ENCODE results near the gene MERTK. TPM values are rescaled to one million over a fixed set of nuclear protein-coding genes. Genes with fewer than 3 reads are reported as not detected.

Gene MERTK
- total RNA-seq, 5 donors from 2014 or later (not counting 1 experiment from before 2014, with no cell fraction given), result 0.12 to 0.73 (median 0.33) TPM

DNA sequence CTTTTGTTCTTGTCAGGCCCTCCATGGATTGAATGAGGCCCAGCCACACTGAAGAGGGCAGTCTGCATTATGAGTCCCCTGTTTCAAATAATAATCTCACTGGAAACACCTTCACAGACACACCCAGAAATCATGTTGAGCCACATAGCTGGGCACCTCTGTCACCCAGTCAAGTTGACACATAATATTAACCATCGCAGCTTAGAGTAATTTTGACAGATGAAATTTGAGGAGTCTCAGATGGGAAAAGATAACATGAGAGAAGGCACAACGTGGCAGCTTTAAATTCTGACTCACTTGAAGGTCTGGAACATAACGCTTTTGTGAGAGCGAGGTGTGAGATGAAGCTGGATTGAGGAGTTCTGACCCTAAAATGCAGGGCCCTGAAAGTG, 85.8 kb downstream of the MERTK start:
- Mint-ChIP-seq H3K27ac (no peak overlapping the region), H3K36me3 (no peaks in the 10 kb centered on the region), H3K4me1 (peaks cover 0 to 10% (median 2%) of the 10 kb centered on the region in 3 donors), H3K9me3 (no peaks in the 10 kb centered on the region), H3K4me3 (no peak overlapping the region), H3K27me3 (peaks cover 0 to 5% of the 10 kb centered on the region in 2 donors)
- Histone ChIP-seq H3K4me1 (ENCODE audit: control insufficient read depth in 1 of 2, extremely low read depth in 1 of 2, insufficient read depth in 2 of 2, low read length in 2 of 2) (no peaks in the 10 kb centered on the region), H3K27ac (ENCODE audit: low read length) (no peak overlapping the region), H3K27me3 (replicated peaks in 1 of 2; ENCODE audit: control insufficient read depth in 2 of 2, extremely low read depth in 1 of 2, insufficient read depth in 2 of 2, low read length in 1 of 2) (peaks cover 0 to 7% of the 10 kb centered on the region in 2 experiments), H3K4me3 (ENCODE audit: control insufficient read depth in 1 of 2, extremely low read depth in 1 of 2, low read length in 1 of 2) (no peak overlapping the region), H3K36me3 (ENCODE audit: control insufficient read depth in 2 of 2, extremely low read depth in 1 of 2, insufficient read depth in 1 of 2, low read length in 1 of 2) (no peaks in the 10 kb centered on the region), H3K9me3 (no peaks in the 10 kb centered on the region)
- ChIA-PET CTCF (no interaction called here), POLR2A (no interaction called here)
- DNase-seq (no peak), ATAC-seq (replicated peaks in 1 of 4) (no peak)
- WGBS (ENCODE audit: insufficient coverage), result 89% methylated on average over 4 of the region's 4 CpGs

DNA sequence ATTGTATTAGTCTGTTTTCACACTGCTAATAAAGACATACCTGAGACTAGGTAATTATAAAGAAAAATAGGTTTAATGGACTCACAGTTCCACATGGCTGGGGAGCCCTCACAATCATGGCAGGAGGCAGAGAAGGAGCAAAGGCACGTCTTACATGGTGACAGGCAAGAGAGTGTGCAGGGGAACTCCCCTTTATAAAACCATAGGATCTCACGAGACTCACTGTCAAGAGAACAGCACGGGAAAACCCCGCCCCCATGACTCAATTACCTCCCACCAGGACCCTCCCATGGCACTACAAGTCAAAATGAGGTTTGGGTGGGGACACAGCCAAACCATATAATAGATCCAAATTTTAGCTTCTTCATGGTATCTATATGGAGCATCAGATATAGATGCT, 87.1 kb downstream of the MERTK start:
- ATAC-seq (replicated peaks in 1 of 4) (no peak), DNase-seq (no peak)
- Histone ChIP-seq H3K9me3 (no peaks in the 10 kb centered on the region), H3K27me3 (replicated peaks in 1 of 2; ENCODE audit: control insufficient read depth in 2 of 2, extremely low read depth in 1 of 2, insufficient read depth in 2 of 2, low read length in 1 of 2) (peaks cover 0 to 7% of the 10 kb centered on the region in 2 experiments), H3K36me3 (ENCODE audit: control insufficient read depth in 2 of 2, extremely low read depth in 1 of 2, insufficient read depth in 1 of 2, low read length in 1 of 2) (no peaks in the 10 kb centered on the region), H3K4me1 (ENCODE audit: control insufficient read depth in 1 of 2, extremely low read depth in 1 of 2, insufficient read depth in 2 of 2, low read length in 2 of 2) (no peaks in the 10 kb centered on the region), H3K4me3 (ENCODE audit: control insufficient read depth in 1 of 2, extremely low read depth in 1 of 2, low read length in 1 of 2) (no peak overlapping the region), H3K27ac (ENCODE audit: low read length) (no peak overlapping the region)
- no peak overlapping the region for H3K27ac Mint-ChIP-seq
- peaks cover 0 to 5% of the 10 kb centered on the region in 2 donors for H3K27me3 Mint-ChIP-seq
- H3K4me3 Mint-ChIP-seq, result no peak overlapping the region
- ChIA-PET POLR2A (no interaction called here), CTCF (no interaction called here)
- H3K9me3 Mint-ChIP-seq, result no peaks in the 10 kb centered on the region
- peaks cover 0 to 10% (median 2%) of the 10 kb centered on the region in 3 donors for H3K4me1 Mint-ChIP-seq
- no CpG with 5 or more reads among the region's 4 CpGs for WGBS (ENCODE audit: insufficient coverage)
- H3K36me3 Mint-ChIP-seq, result no peaks in the 10 kb centered on the region

DNA sequence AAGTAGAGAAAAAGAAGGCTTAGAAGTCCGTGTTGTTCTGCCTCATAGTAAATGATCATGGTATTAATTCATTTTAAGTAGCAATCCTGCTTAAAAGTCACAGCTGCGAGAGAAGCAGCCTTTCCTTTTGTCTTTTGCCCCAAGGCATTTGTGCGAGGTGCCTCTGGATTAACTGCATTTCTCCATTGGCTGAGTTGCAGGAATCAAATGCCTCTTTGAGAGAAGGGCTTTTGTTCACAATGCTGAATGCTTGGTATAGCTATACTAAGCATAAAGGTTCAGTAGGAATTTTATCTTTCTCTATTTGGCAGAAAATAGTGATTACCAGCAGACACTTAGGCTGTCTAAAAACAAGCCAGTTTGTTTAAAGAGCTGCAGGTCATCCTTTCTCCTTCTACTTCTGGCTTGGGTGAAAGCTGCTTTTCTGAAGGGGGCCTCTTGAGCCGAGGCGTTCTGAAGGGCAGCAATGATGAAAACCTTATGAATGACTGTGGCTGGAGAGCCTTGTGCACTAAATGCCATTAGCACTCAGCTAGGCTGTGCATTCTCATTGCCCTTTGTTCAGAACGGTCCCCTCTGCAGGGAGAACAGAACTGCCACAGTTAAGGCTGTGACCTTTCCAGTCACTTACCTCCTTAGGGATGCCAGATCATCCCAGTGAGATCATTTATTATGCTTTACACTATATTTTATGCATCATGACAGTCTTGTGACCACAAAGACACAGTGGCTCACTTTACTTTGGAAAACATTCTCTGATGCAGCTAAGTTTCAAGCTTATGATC, 87.9 kb downstream of the MERTK start:
- CTCF ChIA-PET, result no interaction called here
- Histone ChIP-seq H3K9me3 (no peaks in the 10 kb centered on the region), H3K27me3 (replicated peaks in 1 of 2; ENCODE audit: control insufficient read depth in 2 of 2, extremely low read depth in 1 of 2, insufficient read depth in 2 of 2, low read length in 1 of 2) (peaks cover 0 to 7% of the 10 kb centered on the region in 2 experiments), H3K27ac (ENCODE audit: low read length) (no peak overlapping the region), H3K4me1 (ENCODE audit: control insufficient read depth in 1 of 2, extremely low read depth in 1 of 2, insufficient read depth in 2 of 2, low read length in 2 of 2) (no peaks in the 10 kb centered on the region), H3K36me3 (ENCODE audit: control insufficient read depth in 2 of 2, extremely low read depth in 1 of 2, insufficient read depth in 1 of 2, low read length in 1 of 2) (no peaks in the 10 kb centered on the region), H3K4me3 (ENCODE audit: control insufficient read depth in 1 of 2, extremely low read depth in 1 of 2, low read length in 1 of 2) (no peak overlapping the region)
- Mint-ChIP-seq H3K4me1 (peaks cover 0 to 10% (median 2%) of the 10 kb centered on the region in 3 donors), H3K36me3 (no peaks in the 10 kb centered on the region), H3K4me3 (no peak overlapping the region), H3K27me3 (peaks cover 0 to 5% of the 10 kb centered on the region in 2 donors), H3K9me3 (no peaks in the 10 kb centered on the region), H3K27ac (no peak overlapping the region)
- POLR2A ChIA-PET, result no interaction called here
- 70% methylated on average over 5 of the region's 6 CpGs for WGBS (ENCODE audit: insufficient coverage)
- ATAC-seq (replicated peaks in 1 of 4) (no peak), DNase-seq (no peak)

DNA sequence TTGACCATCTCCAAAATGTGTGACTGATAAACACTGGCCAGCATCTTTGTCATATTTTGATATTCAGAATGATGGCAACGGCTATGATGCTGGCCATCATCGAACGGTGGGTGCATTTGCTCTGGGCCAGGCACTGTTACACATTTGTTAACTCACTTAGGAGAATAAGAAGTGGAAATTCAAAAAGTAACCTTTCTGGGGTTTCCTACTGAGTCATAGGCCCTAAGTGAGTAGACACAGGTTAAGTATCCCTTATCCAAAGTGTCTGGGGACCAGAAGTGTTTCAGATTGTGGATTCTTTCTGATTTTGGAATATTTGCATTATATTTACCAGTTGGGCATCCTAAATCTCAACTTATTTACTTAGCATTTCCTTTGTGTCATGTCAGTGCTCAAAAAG, 92.0 kb downstream of the MERTK start:
- Histone ChIP-seq H3K4me3 (ENCODE audit: control insufficient read depth in 1 of 2, extremely low read depth in 1 of 2, low read length in 1 of 2) (no peak overlapping the region), H3K27ac (ENCODE audit: low read length) (no peak overlapping the region), H3K36me3 (ENCODE audit: control insufficient read depth in 2 of 2, extremely low read depth in 1 of 2, insufficient read depth in 1 of 2, low read length in 1 of 2) (peaks cover 0 to 3% of the 10 kb centered on the region in 2 donors), H3K4me1 (ENCODE audit: control insufficient read depth in 1 of 2, extremely low read depth in 1 of 2, insufficient read depth in 2 of 2, low read length in 2 of 2) (no peaks in the 10 kb centered on the region), H3K9me3 (no peaks in the 10 kb centered on the region), H3K27me3 (replicated peaks in 1 of 2; ENCODE audit: control insufficient read depth in 2 of 2, extremely low read depth in 1 of 2, insufficient read depth in 2 of 2, low read length in 1 of 2) (peaks cover 0 to 6% of the 10 kb centered on the region in 2 experiments)
- DNase-seq, result no peak
- Mint-ChIP-seq H3K9me3 (no peaks in the 10 kb centered on the region), H3K27ac (no peak overlapping the region), H3K36me3 (no peaks in the 10 kb centered on the region), H3K4me3 (no peak overlapping the region), H3K4me1 (no peaks in the 10 kb centered on the region), H3K27me3 (peaks cover 0 to 4% of the 10 kb centered on the region in 2 donors)
- no peak for ATAC-seq (replicated peaks in 1 of 4)
- ChIA-PET CTCF (no interaction called here), POLR2A (no interaction called here)
- 94% methylated on average over 3 of the region's 3 CpGs for WGBS (ENCODE audit: insufficient coverage)

DNA sequence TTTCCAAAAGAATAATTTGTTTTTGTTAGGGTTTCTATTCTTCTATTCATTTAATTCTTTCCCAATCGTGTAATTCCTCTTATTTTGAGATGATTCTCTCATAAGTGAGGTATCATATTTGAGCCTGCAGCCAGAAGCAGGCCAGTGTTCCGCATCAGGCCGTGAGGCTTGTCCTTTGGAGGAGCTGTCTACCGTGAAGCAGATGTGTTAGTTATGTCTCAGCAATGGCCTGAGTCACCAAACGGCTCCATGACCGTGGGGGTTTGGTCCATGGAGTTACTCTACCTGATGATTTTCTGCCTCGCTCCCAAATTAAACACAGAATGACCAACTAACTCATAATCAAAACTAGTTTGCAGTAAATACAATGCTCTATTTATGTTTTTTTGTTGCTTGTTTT, 92.4 kb downstream of the MERTK start:
- DNase-seq (no peak), ATAC-seq (replicated peaks in 1 of 4) (no peak)
- no peak overlapping the region for H3K27ac Mint-ChIP-seq
- H3K9me3 Mint-ChIP-seq, result no peaks in the 10 kb centered on the region
- no peak overlapping the region for H3K4me3 Mint-ChIP-seq
- Histone ChIP-seq H3K9me3 (no peaks in the 10 kb centered on the region), H3K4me1 (ENCODE audit: control insufficient read depth in 1 of 2, extremely low read depth in 1 of 2, insufficient read depth in 2 of 2, low read length in 2 of 2) (no peaks in the 10 kb centered on the region), H3K4me3 (ENCODE audit: control insufficient read depth in 1 of 2, extremely low read depth in 1 of 2, low read length in 1 of 2) (no peak overlapping the region), H3K27me3 (replicated peaks in 1 of 2; ENCODE audit: control insufficient read depth in 2 of 2, extremely low read depth in 1 of 2, insufficient read depth in 2 of 2, low read length in 1 of 2) (peaks cover 0 to 8% of the 10 kb centered on the region in 2 experiments), H3K27ac (ENCODE audit: low read length) (no peak overlapping the region), H3K36me3 (ENCODE audit: control insufficient read depth in 2 of 2, extremely low read depth in 1 of 2, insufficient read depth in 1 of 2, low read length in 1 of 2) (peaks cover 0 to 3% of the 10 kb centered on the region in 2 donors)
- ChIA-PET POLR2A (no interaction called here), CTCF (no interaction called here)
- H3K4me1 Mint-ChIP-seq, result no peaks in the 10 kb centered on the region
- WGBS (ENCODE audit: insufficient coverage), result no CpG with 5 or more reads among the region's 7 CpGs
- H3K27me3 Mint-ChIP-seq, result peaks cover 0 to 4% of the 10 kb centered on the region in 2 donors
- no peaks in the 10 kb centered on the region for H3K36me3 Mint-ChIP-seq

DNA sequence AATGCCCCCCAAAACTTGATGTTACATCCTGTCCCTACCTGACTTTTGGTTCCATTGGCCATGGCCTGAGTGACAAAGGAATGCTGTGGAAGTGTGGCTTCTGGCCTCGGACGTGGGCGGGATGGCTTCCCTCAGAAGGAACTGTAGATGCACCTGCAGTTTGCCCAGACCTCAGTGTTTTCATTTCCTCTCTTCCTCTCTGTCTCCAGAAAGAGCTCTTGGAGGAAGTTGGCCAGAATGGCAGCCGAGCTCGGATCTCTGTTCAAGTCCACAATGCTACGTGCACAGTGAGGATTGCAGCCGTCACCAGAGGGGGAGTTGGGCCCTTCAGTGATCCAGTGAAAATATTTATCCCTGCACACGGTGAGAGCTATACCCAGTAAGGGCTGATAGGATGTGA, 95.6 kb downstream of the MERTK start:
- POLR2A ChIA-PET, result no interaction called here
- peaks cover 0 to 3% of the 10 kb centered on the region in 2 donors for H3K36me3 ChIP-seq (ENCODE audit: control insufficient read depth in 2 of 2, extremely low read depth in 1 of 2, insufficient read depth in 1 of 2, low read length in 1 of 2)
- no peak for ATAC-seq (replicated peaks in 1 of 4)
- no peak overlapping the region for H3K27ac Mint-ChIP-seq
- no peak for DNase-seq
- no peaks in the 10 kb centered on the region for H3K9me3 ChIP-seq
- no peak overlapping the region for H3K4me3 Mint-ChIP-seq
- H3K4me1 Mint-ChIP-seq, result no peaks in the 10 kb centered on the region
- peaks cover 0 to 10% of the 10 kb centered on the region in 2 experiments for H3K27me3 ChIP-seq (replicated peaks in 1 of 2; ENCODE audit: control insufficient read depth in 2 of 2, extremely low read depth in 1 of 2, insufficient read depth in 2 of 2, low read length in 1 of 2)
- H3K4me1 ChIP-seq (ENCODE audit: control insufficient read depth in 1 of 2, extremely low read depth in 1 of 2, insufficient read depth in 2 of 2, low read length in 2 of 2), result no peaks in the 10 kb centered on the region
- CTCF ChIA-PET, result no interaction called here
- H3K9me3 Mint-ChIP-seq, result no peaks in the 10 kb centered on the region
- H3K27me3 Mint-ChIP-seq, result peaks cover 0 to 4% of the 10 kb centered on the region in 2 donors
- H3K4me3 ChIP-seq (ENCODE audit: control insufficient read depth in 1 of 2, extremely low read depth in 1 of 2, low read length in 1 of 2), result no peak overlapping the region
- no peaks in the 10 kb centered on the region for H3K36me3 Mint-ChIP-seq
- WGBS (ENCODE audit: insufficient coverage), result 97% methylated on average over 7 of the region's 8 CpGs
- H3K27ac ChIP-seq (ENCODE audit: low read length), result no peak overlapping the region
